ENCODE results near the gene PPIP5K1.

DNA sequence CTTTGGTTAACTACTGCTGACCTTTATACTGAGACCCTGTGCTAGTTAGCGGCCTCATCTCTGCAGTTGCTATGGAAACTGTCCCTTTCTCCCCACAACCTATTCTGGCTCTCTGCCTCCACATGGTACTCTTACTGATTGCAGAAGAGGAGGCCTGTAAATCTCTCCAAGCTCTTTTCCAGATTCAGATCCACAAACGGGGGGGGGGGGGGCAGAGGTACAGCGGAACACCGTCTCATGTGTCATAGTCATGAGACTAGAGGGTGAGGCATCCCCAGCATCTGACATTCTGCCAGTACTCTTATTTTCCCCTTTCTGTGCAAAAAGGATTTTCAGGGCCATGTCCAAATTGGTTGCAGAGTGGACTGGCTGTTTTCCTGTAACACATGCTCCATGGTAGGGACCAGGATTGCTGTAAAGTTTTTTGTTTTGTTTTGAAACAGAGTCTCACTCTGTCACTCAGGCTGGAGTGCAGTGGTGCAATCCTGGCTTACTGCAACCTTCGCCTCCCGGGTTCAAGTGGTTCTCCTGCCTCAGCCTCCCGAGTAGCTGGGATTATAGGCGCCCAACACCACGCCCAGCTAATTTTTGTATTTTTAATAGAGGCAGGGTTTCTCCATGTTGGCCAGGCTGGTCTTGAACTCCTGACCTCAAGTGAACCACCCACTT is 80.9 kb downstream of the PPIP5K1 start:
- no peak for TF ChIP-seq EP300 (IDR thresholded peaks at IDR 0.05; ENCODE audit: borderline replicate concordance)
- TF ChIP-seq YY1 (IDR thresholded peaks at IDR 0.05; ENCODE audit: low read depth): no peak
- TF ChIP-seq TEAD4 (IDR thresholded peaks at IDR 0.05): no peak
- TF ChIP-seq NFIC (IDR thresholded peaks at IDR 0.05): no peak
- TF ChIP-seq, protein P1, sequence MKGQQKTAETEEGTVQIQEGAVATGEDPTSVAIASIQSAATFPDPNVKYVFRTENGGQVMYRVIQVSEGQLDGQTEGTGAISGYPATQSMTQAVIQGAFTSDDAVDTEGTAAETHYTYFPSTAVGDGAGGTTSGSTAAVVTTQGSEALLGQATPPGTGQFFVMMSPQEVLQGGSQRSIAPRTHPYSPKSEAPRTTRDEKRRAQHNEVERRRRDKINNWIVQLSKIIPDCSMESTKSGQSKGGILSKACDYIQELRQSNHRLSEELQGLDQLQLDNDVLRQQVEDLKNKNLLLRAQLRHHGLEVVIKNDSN (IDR thresholded peaks at IDR 0.05): no peak
- TF ChIP-seq EGR1 (IDR thresholded peaks at IDR 0.05): no peak
- no peak for TF ChIP-seq ZBTB7A (IDR thresholded peaks at IDR 0.05; ENCODE audit: low read depth)
- TF ChIP-seq RAD21 (IDR thresholded peaks at IDR 0.05; ENCODE audit: low read depth): no peak

Measured in Ishikawa (cell line).